ENCODE measurements around the gene EPHB1. TPM values are rescaled to one million over a fixed set of nuclear protein-coding genes. Genes with fewer than 3 reads are reported as not detected.

The EPHB1 gene
- total RNA-seq, 1 experiment from 2014 or later: 0.11 TPM

- Histone ChIP-seq H3K27me3 (replicated peaks; ENCODE audit: insufficient read depth, low read depth, low read length, poor library complexity) (peaks cover 30% of the 10 kb centered on the region), H3K27ac (ENCODE audit: low read depth, low read length, poor library complexity, severe bottlenecking) (no peak overlapping the region), H3K9me3 (ENCODE audit: low read depth, low read length, poor library complexity, severe bottlenecking) (no peaks in the 10 kb centered on the region), H3K4me1 (ENCODE audit: insufficient read depth, low read length, poor library complexity, severe bottlenecking) (no peaks in the 10 kb centered on the region), H3K4me3 (ENCODE audit: low read depth, low read length, poor library complexity, severe bottlenecking) (no peak overlapping the region), H3K36me3 (ENCODE audit: insufficient read depth, low read length, poor library complexity, severe bottlenecking) (no peaks in the 10 kb centered on the region)
- ChIA-PET POLR2A (ENCODE audit: low non-redundant PET) (no interaction called here), CTCF (interaction anchor here (0.6 kb wide), 1 partner anchor 355 kb away, joined by 6 read pairs; no protein-coding TSS in a partner anchor)
- no TSS peak for BruUV-seq (replicated peaks)
- no peak for TF ChIP-seq EZH2 (IDR thresholded peaks at IDR 0.05; ENCODE audit: borderline replicate concordance, low read depth, low read length, poor library complexity, severe bottlenecking)
- no peak for TF ChIP-seq CTCF (conservative IDR thresholded peaks at IDR 0.05; ENCODE audit: low read depth, low read length)
- intact Hi-C loops (cut with micrococcal nuclease; ENCODE audit: unreplicated experiment): no loop called here
- no peak for DNase-seq (ENCODE audit: low spot score)
These were observed 15.8 kb downstream of the EPHB1 start for GRCh38 chr3:134810850-134811249.

GRCh38 chr3:134813618-134814017 lies 18.6 kb downstream of the EPHB1 start:
- no peak for DNase-seq (ENCODE audit: low spot score)
- ChIA-PET CTCF (no interaction called here), POLR2A (ENCODE audit: low non-redundant PET) (no interaction called here)
- intact Hi-C loops (cut with micrococcal nuclease; ENCODE audit: unreplicated experiment): no loop called here
- Histone ChIP-seq H3K4me1 (ENCODE audit: insufficient read depth, low read length, poor library complexity, severe bottlenecking) (no peaks in the 10 kb centered on the region), H3K27ac (ENCODE audit: low read depth, low read length, poor library complexity, severe bottlenecking) (no peak overlapping the region), H3K4me3 (ENCODE audit: low read depth, low read length, poor library complexity, severe bottlenecking) (no peak overlapping the region), H3K27me3 (replicated peaks; ENCODE audit: insufficient read depth, low read depth, low read length, poor library complexity) (peaks cover 12% of the 10 kb centered on the region), H3K9me3 (ENCODE audit: low read depth, low read length, poor library complexity, severe bottlenecking) (no peaks in the 10 kb centered on the region), H3K36me3 (ENCODE audit: insufficient read depth, low read length, poor library complexity, severe bottlenecking) (no peaks in the 10 kb centered on the region)
- no peak for TF ChIP-seq CTCF (conservative IDR thresholded peaks at IDR 0.05; ENCODE audit: low read depth, low read length)
- no peak for TF ChIP-seq EZH2 (IDR thresholded peaks at IDR 0.05; ENCODE audit: borderline replicate concordance, low read depth, low read length, poor library complexity, severe bottlenecking)
- no TSS peak for BruUV-seq (replicated peaks)

- POLR2A ChIA-PET (ENCODE audit: low non-redundant PET): no interaction called here
- peaks cover 22% of the 10 kb centered on the region for H3K27me3 ChIP-seq (replicated peaks; ENCODE audit: insufficient read depth, low read depth, low read length, poor library complexity)
- no peaks in the 10 kb centered on the region for H3K9me3 ChIP-seq (ENCODE audit: low read depth, low read length, poor library complexity, severe bottlenecking)
- H3K4me3 ChIP-seq (ENCODE audit: low read depth, low read length, poor library complexity, severe bottlenecking): no peak overlapping the region
- TF ChIP-seq CTCF (conservative IDR thresholded peaks at IDR 0.05; ENCODE audit: low read depth, low read length) (no peak), EZH2 (IDR thresholded peaks at IDR 0.05; ENCODE audit: borderline replicate concordance, low read depth, low read length, poor library complexity, severe bottlenecking) (no peak)
- no peak for DNase-seq (ENCODE audit: low spot score)
- H3K27ac ChIP-seq (ENCODE audit: low read depth, low read length, poor library complexity, severe bottlenecking): no peak overlapping the region
- H3K36me3 ChIP-seq (ENCODE audit: insufficient read depth, low read length, poor library complexity, severe bottlenecking): no peaks in the 10 kb centered on the region
- no peaks in the 10 kb centered on the region for H3K4me1 ChIP-seq (ENCODE audit: insufficient read depth, low read length, poor library complexity, severe bottlenecking)
- CTCF ChIA-PET: no interaction called here
- BruUV-seq (replicated peaks): no TSS peak
- intact Hi-C loops (cut with micrococcal nuclease; ENCODE audit: unreplicated experiment): no loop called here
These were observed 20.5 kb downstream of the EPHB1 start for GRCh38 chr3:134815519-134815918.

All from A673 (cell line).